Measurements from ENCODE around the gene COMP.

Gene COMP

GRCh38 chr19:18771328-18772242 lies 19.5 kb downstream of the COMP start:
- H3K4me2 ChIP-seq (ENCODE audit: low read depth, low read length, poor library complexity, severe bottlenecking) = no peak overlapping the region
- TF ChIP-seq CTCF (conservative IDR thresholded peaks at IDR 0.05; ENCODE audit: low read length) (peak; percentile 30; the same call in 1 of the 2 replicates), EZH2phosphoT487 (IDR thresholded peaks at IDR 0.05; ENCODE audit: borderline replicate concordance) (no peak)
- no peaks in the 10 kb centered on the region for H3F3A ChIP-seq (ENCODE audit: low read depth)
- H3K27me3 ChIP-seq (ENCODE audit: insufficient read depth, low read length, poor library complexity, severe bottlenecking) = no peaks in the 10 kb centered on the region
- no peak overlapping the region for H3K4me3 ChIP-seq (ENCODE audit: low read length, poor library complexity, severe bottlenecking)
- H3K9me2 ChIP-seq (replicated peaks; ENCODE audit: low read depth, low read length) = no peaks in the 10 kb centered on the region
- no peaks in the 10 kb centered on the region for H3K9me3 ChIP-seq (ENCODE audit: insufficient read depth, low read depth, low read length)
- no peaks in the 10 kb centered on the region for H3K4me1 ChIP-seq (ENCODE audit: insufficient read depth, low read length, poor library complexity, severe bottlenecking)
- no peaks in the 10 kb centered on the region for H4K20me1 ChIP-seq (ENCODE audit: insufficient read depth, low read length, poor library complexity, severe bottlenecking)
- H3K36me3 ChIP-seq (ENCODE audit: insufficient read depth, low read length) = no peaks in the 10 kb centered on the region
- H3K9ac ChIP-seq (ENCODE audit: low read depth, low read length, poor library complexity, severe bottlenecking) = no peak overlapping the region
- H2AFZ ChIP-seq (ENCODE audit: low read length) = no peak overlapping the region
- H3K79me2 ChIP-seq (ENCODE audit: insufficient read depth, low read length) = no peaks in the 10 kb centered on the region

- no peaks in the 10 kb centered on the region for H3K9me3 ChIP-seq (ENCODE audit: insufficient read depth, low read depth, low read length)
- H3F3A ChIP-seq (ENCODE audit: low read depth) = no peaks in the 10 kb centered on the region
- no peak overlapping the region for H3K4me2 ChIP-seq (ENCODE audit: low read depth, low read length, poor library complexity, severe bottlenecking)
- no peaks in the 10 kb centered on the region for H3K4me1 ChIP-seq (ENCODE audit: insufficient read depth, low read length, poor library complexity, severe bottlenecking)
- no peak overlapping the region for H2AFZ ChIP-seq (ENCODE audit: low read length)
- H3K9me2 ChIP-seq (replicated peaks; ENCODE audit: low read depth, low read length) = no peaks in the 10 kb centered on the region
- H3K9ac ChIP-seq (ENCODE audit: low read depth, low read length, poor library complexity, severe bottlenecking) = no peak overlapping the region
- no peaks in the 10 kb centered on the region for H3K27me3 ChIP-seq (ENCODE audit: insufficient read depth, low read length, poor library complexity, severe bottlenecking)
- H3K79me2 ChIP-seq (ENCODE audit: insufficient read depth, low read length) = no peaks in the 10 kb centered on the region
- H3K4me3 ChIP-seq (ENCODE audit: low read length, poor library complexity, severe bottlenecking) = no peak overlapping the region
- TF ChIP-seq EZH2phosphoT487 (IDR thresholded peaks at IDR 0.05; ENCODE audit: borderline replicate concordance) = no peak
- TF ChIP-seq CTCF (conservative IDR thresholded peaks at IDR 0.05; ENCODE audit: low read length) = no peak
- no peaks in the 10 kb centered on the region for H4K20me1 ChIP-seq (ENCODE audit: insufficient read depth, low read length, poor library complexity, severe bottlenecking)
- no peaks in the 10 kb centered on the region for H3K36me3 ChIP-seq (ENCODE audit: insufficient read depth, low read length)
Measured at GRCh38 chr19:18770663-18771327, 20.3 kb downstream of the COMP start.

- Histone ChIP-seq H3K4me1 (ENCODE audit: insufficient read depth, low read length, poor library complexity, severe bottlenecking) (peaks cover 1% of the 10 kb centered on the region), H3K9me3 (ENCODE audit: insufficient read depth, low read depth, low read length) (no peaks in the 10 kb centered on the region), H3K9me2 (replicated peaks; ENCODE audit: low read depth, low read length) (no peaks in the 10 kb centered on the region), H3K4me3 (ENCODE audit: low read length, poor library complexity, severe bottlenecking) (no peak overlapping the region), H3F3A (ENCODE audit: low read depth) (no peaks in the 10 kb centered on the region), H3K27me3 (ENCODE audit: insufficient read depth, low read length, poor library complexity, severe bottlenecking) (no peaks in the 10 kb centered on the region), H2AFZ (ENCODE audit: low read length) (no peak overlapping the region), H4K20me1 (ENCODE audit: insufficient read depth, low read length, poor library complexity, severe bottlenecking) (no peaks in the 10 kb centered on the region), H3K36me3 (ENCODE audit: insufficient read depth, low read length) (no peaks in the 10 kb centered on the region), H3K79me2 (ENCODE audit: insufficient read depth, low read length) (no peaks in the 10 kb centered on the region), H3K9ac (ENCODE audit: low read depth, low read length, poor library complexity, severe bottlenecking) (no peak overlapping the region), H3K4me2 (ENCODE audit: low read depth, low read length, poor library complexity, severe bottlenecking) (no peak overlapping the region)
- TF ChIP-seq CTCF (conservative IDR thresholded peaks at IDR 0.05; ENCODE audit: low read length) (no peak), EZH2phosphoT487 (IDR thresholded peaks at IDR 0.05; ENCODE audit: borderline replicate concordance) (no peak)
Measured at GRCh38 chr19:18769989-18770528, 21.0 kb downstream of the COMP start.
